Amniotic stem cell (primary cell): Measurements from ENCODE around the gene PDE4B.

Experiments
- DNase-seq: peaks from one replicate; lab custom pipeline; 2025; lab: John Stamatoyannopoulos, UW

PDE4B gene

GRCh38 chr1:66422804-66423203 is 630.1 kb downstream of the PDE4B start:
- DNase-seq: no peak
